Stimulated activated CD4-positive, alpha-beta T cell treated with anti-CD3 and anti-CD28 coated beads, Interleukin-2, amount 100 ng/mL, for 48 hours (primary cell): ENCODE measurements around the gene MINDY4B.

Experiments used
- DNase-seq, 2 donors: peaks; one replicate each; pipeline ENCODE4 v3.0.0-alpha.2; 2020

MINDY4B gene

GRCh38 chr3:150843241-150843640 is 62.0 kb downstream of the MINDY4B start:
- no peak for DNase-seq

DNA sequence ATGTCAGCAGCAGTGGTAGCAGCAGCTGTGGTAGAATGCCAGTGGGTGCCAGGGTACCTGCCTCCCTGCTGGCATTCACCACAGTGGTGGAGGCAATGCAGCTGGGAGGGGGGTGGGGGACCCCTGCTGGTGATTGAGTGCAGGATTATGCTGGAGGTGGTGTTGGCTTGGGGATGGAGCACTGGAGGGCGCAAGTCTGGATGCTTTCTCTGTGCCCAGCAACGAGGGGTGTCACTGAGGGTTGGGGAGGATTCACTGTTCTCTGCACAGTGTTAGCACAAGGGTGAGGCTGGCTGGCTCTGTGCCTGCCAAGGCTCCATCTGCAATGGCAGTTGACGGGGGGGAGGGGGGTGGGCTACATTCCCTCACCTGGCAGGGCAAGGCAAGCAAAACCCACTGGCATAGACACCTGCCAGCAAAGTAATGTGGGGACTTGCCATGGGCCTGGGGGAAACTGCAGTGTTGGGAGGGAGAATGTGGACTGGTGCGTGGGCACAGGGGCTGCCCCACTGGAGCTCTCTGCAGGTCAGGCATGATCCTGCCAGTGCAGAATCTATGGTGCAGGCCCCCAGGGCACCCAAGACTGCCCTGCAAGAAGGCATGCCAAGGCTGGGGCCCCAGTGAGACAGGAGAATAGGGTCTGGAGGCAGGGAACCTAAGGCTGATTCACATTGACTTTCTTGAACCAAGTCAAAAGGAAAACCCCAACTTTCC is 64.3 kb downstream of the MINDY4B start:
- no peak for DNase-seq

DNA sequence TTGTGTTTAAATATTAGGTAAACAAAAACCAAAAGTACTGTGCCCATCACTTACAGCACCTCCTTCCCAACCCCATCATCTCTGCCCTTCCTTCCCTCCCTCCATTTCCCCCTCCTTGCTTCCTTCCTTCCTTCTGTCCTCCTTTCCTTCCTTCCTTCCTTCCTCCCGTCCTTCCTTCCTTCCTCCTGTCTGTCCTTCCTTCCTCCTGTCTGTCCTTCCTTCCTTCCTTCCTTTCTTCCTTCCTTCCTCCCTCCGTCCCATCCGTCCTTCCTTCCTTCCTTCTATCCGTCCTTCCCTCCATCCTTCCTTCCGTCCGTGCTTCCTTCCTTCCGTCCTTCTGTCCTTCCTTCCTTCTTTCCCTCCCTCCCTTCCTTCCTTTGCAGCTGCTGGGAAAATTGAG is 74.5 kb downstream of the MINDY4B start:
- no peak for DNase-seq

DNA sequence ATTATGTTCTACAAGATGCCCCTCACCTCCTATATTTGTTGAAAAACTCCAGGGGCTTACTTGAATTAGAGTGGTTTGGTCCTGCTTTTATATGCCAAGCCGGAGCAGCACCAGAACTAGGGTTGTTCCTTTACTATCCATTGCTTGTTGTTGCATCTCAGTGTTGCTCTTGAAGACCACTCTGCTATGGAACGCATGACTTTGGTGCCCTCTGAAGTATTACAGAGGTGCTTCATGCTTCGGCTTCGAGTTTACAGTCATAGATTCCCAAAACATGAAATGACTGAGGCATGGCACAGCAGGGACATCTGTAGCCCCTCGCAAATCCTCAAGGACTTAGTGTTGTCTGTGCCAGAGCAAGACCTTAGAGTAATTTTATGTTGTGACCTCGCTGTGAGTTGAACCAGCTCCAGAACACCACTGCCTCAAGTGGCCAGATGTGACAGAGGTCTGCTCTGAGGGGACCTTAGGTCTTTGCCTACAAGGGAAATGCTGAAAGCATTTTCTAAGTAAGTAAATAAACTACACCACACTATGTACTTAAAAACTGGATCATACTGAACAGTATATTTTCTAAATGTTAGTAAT is 75.1 kb downstream of the MINDY4B start:
- no peak for DNase-seq

- DNase-seq, result no peak
Observed at GRCh38 chr3:150829408-150829807, 75.8 kb downstream of the MINDY4B start.

- DNase-seq, result no peak
Observed at GRCh38 chr3:150828997-150829396, 76.2 kb downstream of the MINDY4B start.

DNA sequence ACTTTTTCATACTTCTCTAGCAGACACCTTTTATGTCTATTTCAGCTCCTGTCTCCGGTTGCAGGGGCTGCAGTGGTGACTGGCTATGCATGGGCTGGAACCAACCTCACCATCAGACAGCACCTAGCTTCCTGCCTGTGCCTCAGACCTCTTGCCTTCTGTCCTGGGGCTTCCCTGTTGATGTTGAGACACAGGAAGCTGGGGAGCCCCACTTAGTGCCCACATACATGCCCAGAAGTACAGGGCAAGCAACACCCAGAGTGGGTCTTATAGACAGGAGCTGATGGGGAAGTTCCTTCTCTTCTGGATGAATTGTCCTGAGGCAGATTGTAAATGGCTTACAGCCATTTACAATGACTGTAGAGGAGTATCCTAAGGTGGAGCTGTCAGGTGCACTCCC is 77.0 kb downstream of the MINDY4B start:
- no peak for DNase-seq

GRCh38 chr3:150826466-150827282 is 78.6 kb downstream of the MINDY4B start:
- no peak for DNase-seq

DNA sequence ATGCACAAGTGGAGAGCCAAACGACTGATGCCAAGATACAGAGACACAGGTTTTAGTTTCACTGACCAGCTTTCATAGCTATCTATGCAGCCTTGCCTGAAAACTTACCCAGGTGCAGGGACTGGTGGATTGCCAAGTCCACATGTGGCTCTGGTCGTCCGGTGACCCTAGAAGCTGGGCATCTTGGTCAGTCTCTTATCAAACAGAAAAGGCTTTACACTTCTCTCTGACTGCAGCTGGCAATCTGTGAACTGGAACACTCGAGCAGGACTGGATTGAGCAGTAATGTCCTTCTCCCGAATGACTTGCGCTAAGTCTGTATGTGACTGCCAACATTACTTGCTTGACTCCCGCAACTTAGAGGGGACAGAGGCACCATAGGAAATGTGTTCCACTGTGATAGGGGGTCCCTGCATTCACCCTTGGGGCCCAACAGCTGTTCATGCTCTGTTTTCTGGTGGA is 79.3 kb downstream of the MINDY4B start:
- no peak for DNase-seq

DNA sequence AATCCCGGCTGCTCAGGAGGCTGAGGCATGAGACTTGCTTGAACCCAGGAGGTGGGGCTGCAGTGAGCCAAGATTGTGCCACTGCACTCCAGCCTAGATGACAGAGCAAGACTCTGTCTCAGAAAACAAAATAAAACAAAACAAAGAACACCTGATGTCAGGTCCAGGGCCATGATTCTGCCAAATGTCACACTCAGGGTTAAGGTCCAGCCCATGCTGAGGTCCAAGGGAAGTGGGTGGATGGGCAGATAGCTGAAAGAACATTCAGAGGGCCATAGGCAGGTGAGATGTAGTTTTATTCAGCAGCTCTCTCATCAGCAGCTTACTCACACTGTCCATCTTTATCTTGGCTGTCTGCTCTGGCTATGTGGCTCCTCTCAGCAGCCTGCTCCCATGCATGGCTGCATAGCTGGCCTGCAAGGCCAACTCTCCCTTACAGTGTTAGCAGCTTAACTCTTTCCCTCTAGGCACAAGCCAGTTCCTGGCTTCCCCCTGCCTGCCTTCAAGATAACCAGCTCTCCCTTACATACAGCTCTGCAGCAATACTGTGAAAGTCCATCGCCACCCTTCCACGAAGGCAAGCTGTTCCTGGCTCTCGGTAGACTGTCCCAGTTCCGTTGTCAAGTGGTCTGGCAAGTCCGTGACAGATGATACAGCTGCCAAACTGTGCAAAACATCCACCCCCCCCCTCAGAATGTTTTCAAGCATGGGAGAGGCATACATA is 79.9 kb downstream of the MINDY4B start:
- no peak for DNase-seq

DNA sequence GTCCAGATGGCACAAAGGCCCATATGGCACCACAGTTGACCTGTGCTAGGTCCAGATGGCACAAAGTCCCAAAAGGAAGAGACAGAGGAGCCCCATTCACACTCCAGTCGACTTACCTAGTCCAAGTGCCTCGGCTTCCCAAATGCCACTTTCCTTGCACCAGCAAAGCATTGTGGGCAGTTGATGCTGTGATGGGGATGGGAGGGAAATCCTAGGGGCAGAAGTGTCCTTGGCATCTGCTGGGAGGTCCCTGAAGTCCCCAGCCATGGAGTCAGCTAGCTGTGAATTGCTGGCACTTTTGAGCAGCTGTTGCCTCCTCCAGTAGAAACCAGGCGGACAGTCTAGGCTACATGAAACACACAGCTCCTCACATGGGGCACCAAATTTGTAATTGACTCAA is 82.0 kb downstream of the MINDY4B start:
- DNase-seq, result no peak

GRCh38 chr3:150822636-150823035 is 82.6 kb downstream of the MINDY4B start:
- no peak for DNase-seq
